Endothelial cell of umbilical vein (primary cell): Measurements from ENCODE around the gene CCNL2. TPM values are rescaled to one million over a fixed set of nuclear protein-coding genes. Genes with fewer than 3 reads are reported as not detected.

ENCODE experiments used
- BruUV-seq: library from RNA; stranded (reverse); fragments of 400-500 nt; replicated peaks from 2 replicates; lab custom pipeline; 2021; lab: Mats Ljungman, UMichigan
- CTCF ChIA-PET: fragments of 300-600, 350-600 bp; sonication (Branson Sonifier 250); formaldehyde crosslinking; loops from one replicate; lab custom pipeline; 2021; ENCODE audit warnings: antibody characterized with exemption, inconsistent platforms; lab: Charles Lee
- POLR2A ChIA-PET: fragments of 300-600, 350-600 bp; sonication (Branson Sonifier 250); formaldehyde crosslinking; loops from one replicate; lab custom pipeline; 2021; ENCODE audit warnings: antibody characterized with exemption, inconsistent platforms; lab: Charles Lee
- DNase-seq: peaks from one replicate; pipeline ENCODE4 v3.0.0-alpha.2; 2011; ENCODE audit warnings: low read depth, low spot score
- FAIRE-seq: peaks from 2 replicates; lab custom pipeline; 2011; peaks lifted over from hg19 to GRCh38; lab: Jason Lieb, UNC
- H2AFZ ChIP-seq: 2 replicates; pipeline ENCODE4 v1.6.0; 2012; ENCODE audit warnings: low read depth, low read length, control low read depth, inconsistent platforms
- H3K27ac ChIP-seq: 2 replicates; pipeline ENCODE4 v1.5.1; 2011; ENCODE audit warnings: low read depth, mild to moderate bottlenecking, control low read depth, low read length, moderate library complexity; ENCODE audit not compliant: insufficient read depth
- H3K27me3 ChIP-seq, 2 experiments: 2 replicates each; pipeline versions ENCODE4 v1.6.0 to v1.6.1; 2011; ENCODE audit warnings: low read length in 2 of 2, mixed read lengths in 1 of 2; ENCODE audit not compliant: control insufficient read depth in 2 of 2, insufficient read depth in 2 of 2
- H3K36me3 ChIP-seq, 2 experiments: 2 replicates in 1 of 2; 3 replicates in 1 of 2; pipeline ENCODE4 v1.5.1; 2011; ENCODE audit warnings: low read length in 2 of 2, mild to moderate bottlenecking in 1 of 2, moderate library complexity in 1 of 2; ENCODE audit not compliant: control insufficient read depth in 2 of 2, insufficient read depth in 2 of 2; ENCODE audit errors: extremely low read depth in 1 of 2
- H3K4me1 ChIP-seq: 3 replicates; pipeline ENCODE4 v1.5.1; 2011; ENCODE audit warnings: mild to moderate bottlenecking, low read length; ENCODE audit not compliant: control insufficient read depth, insufficient read depth; ENCODE audit errors: extremely low read depth
- H3K4me2 ChIP-seq: 2 replicates; pipeline ENCODE4 v1.6.1; 2011; ENCODE audit warnings: low read length, control low read depth, mixed read lengths; ENCODE audit not compliant: insufficient read depth
- H3K4me3 ChIP-seq, 3 experiments: fragments of 200-600 bp in 1 of 3; sonication (generic), shearing (Covaris generic) in 1 of 3; replicated peaks in 1 of 3; 2 replicates each; pipeline ENCODE4 v1.5.1; 2011 to 2016; ENCODE audit warnings: control low read depth in 3 of 3, low read length in 3 of 3, mild to moderate bottlenecking in 2 of 3, inconsistent platforms in 1 of 3, low read depth in 1 of 3, moderate library complexity in 1 of 3; ENCODE audit not compliant: insufficient read depth in 1 of 3
- H3K79me2 ChIP-seq: 2 replicates; pipeline ENCODE4 v1.6.0; 2012; ENCODE audit warnings: low read length, inconsistent platforms; ENCODE audit not compliant: control insufficient read depth, insufficient read depth
- H3K9ac ChIP-seq: replicated peaks from 2 replicates; pipeline ENCODE3; 2011; ENCODE audit warnings: low read length, control low read depth; ENCODE audit not compliant: insufficient read depth; ENCODE audit errors: extremely low read depth
- H3K9me1 ChIP-seq: replicated peaks from 3 replicates; pipeline ENCODE4 v1.6.0; 2011; ENCODE audit warnings: mild to moderate bottlenecking, low read length; ENCODE audit not compliant: control insufficient read depth, insufficient read depth; ENCODE audit errors: extremely low read depth
- H3K9me3 ChIP-seq: replicated peaks from 2 replicates; pipeline ENCODE4 v1.5.1; 2012; ENCODE audit warnings: low read length, inconsistent platforms; ENCODE audit not compliant: control insufficient read depth, insufficient read depth
- H4K20me1 ChIP-seq: replicated peaks from 2 replicates; pipeline ENCODE3; 2011; ENCODE audit warnings: mild to moderate bottlenecking, low read length; ENCODE audit not compliant: control insufficient read depth, insufficient read depth; ENCODE audit errors: extremely low read depth
- CTCF ChIP-seq, 2 donors: IDR thresholded peaks; 1 replicate in 1 of 2; 2 replicates in 1 of 2; pipeline ENCODE4 v1.5.1; 2011; ENCODE audit warnings: low read length in 2 of 2, mild to moderate bottlenecking in 2 of 2, moderate library complexity in 2 of 2, control low read depth in 1 of 2, inconsistent platforms in 1 of 2, low read depth in 1 of 2; ENCODE audit not compliant: insufficient read depth in 1 of 2; ENCODE audit errors: extremely low read depth in 1 of 2
- FOS ChIP-seq: IDR thresholded peaks from 2 replicates; pipeline ENCODE4 v1.6.1; 2011; ENCODE audit warnings: mild to moderate bottlenecking, low read length, moderate library complexity, borderline replicate concordance; ENCODE audit not compliant: insufficient read depth
- GATA2 ChIP-seq: IDR thresholded peaks from 2 replicates; pipeline ENCODE4 v1.7.0; 2011; ENCODE audit warnings: low read depth, mild to moderate bottlenecking, moderate library complexity, mixed read lengths, low read length; ENCODE audit not compliant: insufficient read length, insufficient read depth
- JUN ChIP-seq: IDR thresholded peaks from 2 replicates; pipeline ENCODE4 v1.6.1; 2011; ENCODE audit warnings: borderline replicate concordance, low read depth; ENCODE audit not compliant: insufficient read length, insufficient read depth
- MAX ChIP-seq: IDR thresholded peaks from 2 replicates; pipeline ENCODE4 v1.6.1; 2011; ENCODE audit not compliant: insufficient read depth, insufficient read length
- MYC ChIP-seq: IDR thresholded peaks from one replicate; pipeline ENCODE4 v1.6.1; 2011; ENCODE audit warnings: mild to moderate bottlenecking, low read depth, low read length
- POLR2A ChIP-seq: IDR thresholded peaks from 2 replicates; pipeline ENCODE4 v1.6.1; 2012; ENCODE audit warnings: low read depth, mild to moderate bottlenecking, control low read depth, low read length
- POLR2AphosphoS5 ChIP-seq: IDR thresholded peaks from 2 replicates; pipeline ENCODE4 v1.6.1; 2012; ENCODE audit warnings: low read depth, mild to moderate bottlenecking, control low read depth, low read length, moderate library complexity; ENCODE audit not compliant: insufficient read depth
- dilution Hi-C: fragments of 300-500 bp; cut with MboI; formaldehyde crosslinking; loops from one replicate; pipeline ENCODE4 v1.15.0; 2019; ENCODE audit warnings: low sequenced_read_pairs; ENCODE audit not compliant: extremely low pct_ligation_motif_present
- intact Hi-C: fragments of 100-400 bp; cut with micrococcal nuclease; formaldehyde crosslinking; loops from one replicate; pipeline ENCODE4 v1.10.0; 2022
- polyA plus RNA-seq, 4 experiments: library from polyadenylated mRNA; depleted of rRNA in 3 of 4; stranded (reverse) in 3 of 4; unstranded in 1 of 4; fragments of >200 nt; gene quantifications; 2 replicates each; pipeline versions ENCODE4 v1.2.1 to v1.2.3, GENCODE V29; 2011 to 2012; ENCODE audit warnings: missing spikeins in 1 of 4
- total RNA-seq: library from RNA; stranded (reverse); gene quantifications from 2 replicates; pipeline ENCODE4 v1.2.3, GENCODE V29; 2021

The CCNL2 gene
- total and polyA plus RNA-seq, 2 donors (not counting 3 experiments of a cell fraction or from before 2014, with no cell fraction given), result 188 to 209 TPM

- DNase-seq (no peak), FAIRE-seq (no peak)
- ChIA-PET POLR2A (no interaction called here), CTCF (interaction anchor here (0.7 to 2.4 kb wide), 4 partner anchors 26 to 34 kb away, joined by 3 to 7 read pairs (median 4); partner anchors contain the start of genes CCNL2 and MRPL20)
- TF ChIP-seq MYC, result no peak
- TF ChIP-seq FOS, result no peak
- TF ChIP-seq GATA2, result no peak
- no peak for TF ChIP-seq CTCF (IDR thresholded peaks at IDR 0.05; ENCODE audit: extremely low read depth in 1 of 2, insufficient read depth in 1 of 2, low read depth in 1 of 2, low read length in 2 of 2)
- TF ChIP-seq POLR2AphosphoS5, result no peak
- no peak for TF ChIP-seq JUN
- TF ChIP-seq MAX, result no peak
- no peak for TF ChIP-seq POLR2A
- no peak overlapping the region for H3K27ac ChIP-seq
- no peaks in the 10 kb centered on the region for H4K20me1 ChIP-seq
- intact Hi-C loops, result loop anchor here (1.0 kb wide), 1 partner anchor 26 kb away; the partner anchor contains the start of gene MRPL20
- H3K4me3 ChIP-seq, result no peak overlapping the region
- H3K9ac ChIP-seq, result no peak overlapping the region
- no peaks in the 10 kb centered on the region for H3K9me1 ChIP-seq
- H3K79me2 ChIP-seq, result no peaks in the 10 kb centered on the region
- peaks cover 19% of the 10 kb centered on the region for H3K4me1 ChIP-seq
- no peaks in the 10 kb centered on the region for H3K9me3 ChIP-seq
- no peaks in the 10 kb centered on the region for H3K36me3 ChIP-seq
- no peak overlapping the region for H3K4me2 ChIP-seq
- dilution Hi-C loops, result no loop called here
- BruUV-seq, result no TSS peak
- H3K27me3 ChIP-seq, result no peaks in the 10 kb centered on the region
- peak overlapping the region; percentile 71 for H2AFZ ChIP-seq
Measured at GRCh38 chr1:1432951-1433803, 34.0 kb upstream of the CCNL2 start.
